ENCODE measurements around the gene GPAT3.

The GPAT3 gene

DNA sequence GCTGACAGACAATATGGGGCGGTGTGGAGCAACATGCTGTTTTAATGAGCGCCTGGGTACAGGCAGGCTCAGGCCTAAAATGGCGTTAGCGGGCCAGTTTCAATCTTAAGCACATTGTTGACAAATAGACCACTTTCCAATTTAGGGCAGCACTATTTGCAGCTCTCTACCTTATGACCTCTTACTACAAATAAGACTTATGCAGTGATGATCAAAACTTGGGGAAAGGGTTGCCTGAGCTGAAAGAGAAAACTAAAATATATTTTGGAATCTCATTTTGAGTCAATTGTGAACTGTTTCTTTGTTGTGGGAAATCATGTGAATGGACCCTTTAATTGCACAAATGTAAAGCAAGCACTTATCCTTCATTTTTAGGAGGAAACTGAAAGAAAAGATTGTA lies 25.5 kb upstream of the GPAT3 start:
- no peaks in the 10 kb centered on the region for H3K4me1 ChIP-seq (ENCODE audit: control insufficient read depth, insufficient read depth, low read length)
- H3K27me3 ChIP-seq (ENCODE audit: control insufficient read depth, insufficient read depth, low read length): no peaks in the 10 kb centered on the region
- no peaks in the 10 kb centered on the region for H3K36me3 ChIP-seq (ENCODE audit: control insufficient read depth, insufficient read depth, low read length)
- no peak overlapping the region for H3K4me3 ChIP-seq (ENCODE audit: low read depth, low read length)
- no peak overlapping the region for H3K9ac ChIP-seq (ENCODE audit: low read depth, low read length)
- H3K9me3 ChIP-seq (ENCODE audit: control insufficient read depth, insufficient read depth, low read length): no peaks in the 10 kb centered on the region

DNA sequence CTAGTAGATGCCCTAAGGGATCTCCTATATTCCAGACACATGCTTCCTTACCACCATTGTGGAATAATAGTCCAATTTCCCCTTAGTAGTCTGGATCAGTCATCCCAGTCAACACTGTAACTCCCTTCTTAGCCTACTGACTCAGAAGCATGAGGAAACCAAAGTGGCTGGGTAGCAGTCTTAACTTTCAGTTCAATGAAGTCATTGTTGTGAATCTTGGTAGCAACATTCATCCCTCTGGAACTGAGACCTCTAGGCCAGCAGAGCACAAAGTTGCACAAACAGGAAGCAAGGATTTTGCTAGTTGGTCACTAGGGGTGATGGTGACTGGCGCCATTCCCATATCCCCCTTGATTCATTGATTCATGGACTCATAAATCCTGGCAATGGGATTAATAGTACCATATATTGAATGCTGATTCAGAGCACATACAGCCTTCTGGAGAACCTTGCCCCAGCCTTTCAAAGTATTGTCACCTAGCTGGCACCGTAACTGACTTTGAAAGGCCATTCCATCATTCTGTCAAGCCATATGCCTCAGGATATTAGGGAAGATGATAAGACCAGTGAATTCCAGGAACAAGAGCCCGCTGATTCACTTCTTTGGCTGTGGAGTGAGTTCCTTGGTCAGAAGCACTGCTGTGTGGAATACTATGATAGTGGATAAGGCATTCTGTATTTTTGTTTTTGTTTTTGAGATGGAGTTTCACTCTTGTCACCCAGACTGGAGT lies 19.7 kb upstream of the GPAT3 start:
- Histone ChIP-seq H3K9ac (ENCODE audit: low read depth, low read length) (no peak overlapping the region), H3K4me3 (ENCODE audit: low read depth, low read length) (no peak overlapping the region), H3K36me3 (ENCODE audit: control insufficient read depth, insufficient read depth, low read length) (no peaks in the 10 kb centered on the region), H3K4me1 (ENCODE audit: control insufficient read depth, insufficient read depth, low read length) (no peaks in the 10 kb centered on the region), H3K27me3 (ENCODE audit: control insufficient read depth, insufficient read depth, low read length) (no peaks in the 10 kb centered on the region), H3K9me3 (ENCODE audit: control insufficient read depth, insufficient read depth, low read length) (no peaks in the 10 kb centered on the region)

DNA sequence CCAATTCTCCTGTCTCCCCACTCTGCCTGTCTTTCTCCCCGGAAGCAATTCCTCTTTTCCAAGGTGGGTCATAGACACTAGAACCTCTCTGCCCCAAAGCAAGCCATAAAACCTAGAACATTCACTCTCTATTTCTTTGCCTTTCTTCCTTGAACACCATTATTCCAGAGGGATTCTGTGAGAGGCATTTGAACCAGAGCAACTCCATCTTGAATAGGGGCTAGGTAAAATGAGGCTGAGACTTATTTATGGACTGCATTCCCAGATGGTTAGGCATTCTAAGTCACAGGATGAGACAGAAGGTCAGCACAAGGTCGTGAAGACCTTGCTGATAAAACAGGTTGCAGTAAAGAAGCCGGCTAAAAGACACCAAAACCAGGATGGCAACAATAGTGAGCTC lies 13.7 kb upstream of the GPAT3 start:
- no peaks in the 10 kb centered on the region for H3K9me3 ChIP-seq (ENCODE audit: control insufficient read depth, insufficient read depth, low read length)
- H3K4me3 ChIP-seq (ENCODE audit: low read depth, low read length): no peak overlapping the region
- H3K4me1 ChIP-seq (ENCODE audit: control insufficient read depth, insufficient read depth, low read length): no peaks in the 10 kb centered on the region
- H3K27me3 ChIP-seq (ENCODE audit: control insufficient read depth, insufficient read depth, low read length): no peaks in the 10 kb centered on the region
- no peaks in the 10 kb centered on the region for H3K36me3 ChIP-seq (ENCODE audit: control insufficient read depth, insufficient read depth, low read length)
- no peak overlapping the region for H3K9ac ChIP-seq (ENCODE audit: low read depth, low read length)

DNA sequence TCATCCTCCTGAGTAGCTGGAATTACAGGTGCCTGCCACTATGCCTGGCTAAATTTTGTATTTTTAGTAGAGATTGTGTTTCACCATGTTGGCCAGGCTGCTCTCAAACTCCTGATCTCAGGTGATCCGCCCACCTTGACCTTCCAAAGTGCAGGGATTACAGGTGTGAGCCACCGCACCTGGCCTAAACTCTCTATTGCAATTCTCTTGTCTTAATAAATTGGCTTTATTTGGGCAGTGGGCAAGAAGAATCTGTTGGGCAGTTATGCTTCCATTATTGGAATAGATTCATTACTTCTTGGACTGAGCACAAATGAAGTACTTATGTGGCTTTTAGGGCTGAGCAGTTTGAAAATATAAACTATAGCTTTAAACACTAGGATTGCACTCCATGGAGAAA lies 8.2 kb upstream of the GPAT3 start:
- Histone ChIP-seq H3K36me3 (ENCODE audit: control insufficient read depth, insufficient read depth, low read length) (no peaks in the 10 kb centered on the region), H3K4me3 (ENCODE audit: low read depth, low read length) (no peak overlapping the region), H3K4me1 (ENCODE audit: control insufficient read depth, insufficient read depth, low read length) (no peaks in the 10 kb centered on the region), H3K9ac (ENCODE audit: low read depth, low read length) (no peak overlapping the region), H3K9me3 (ENCODE audit: control insufficient read depth, insufficient read depth, low read length) (no peaks in the 10 kb centered on the region), H3K27me3 (ENCODE audit: control insufficient read depth, insufficient read depth, low read length) (peaks cover 4% of the 10 kb centered on the region)

DNA sequence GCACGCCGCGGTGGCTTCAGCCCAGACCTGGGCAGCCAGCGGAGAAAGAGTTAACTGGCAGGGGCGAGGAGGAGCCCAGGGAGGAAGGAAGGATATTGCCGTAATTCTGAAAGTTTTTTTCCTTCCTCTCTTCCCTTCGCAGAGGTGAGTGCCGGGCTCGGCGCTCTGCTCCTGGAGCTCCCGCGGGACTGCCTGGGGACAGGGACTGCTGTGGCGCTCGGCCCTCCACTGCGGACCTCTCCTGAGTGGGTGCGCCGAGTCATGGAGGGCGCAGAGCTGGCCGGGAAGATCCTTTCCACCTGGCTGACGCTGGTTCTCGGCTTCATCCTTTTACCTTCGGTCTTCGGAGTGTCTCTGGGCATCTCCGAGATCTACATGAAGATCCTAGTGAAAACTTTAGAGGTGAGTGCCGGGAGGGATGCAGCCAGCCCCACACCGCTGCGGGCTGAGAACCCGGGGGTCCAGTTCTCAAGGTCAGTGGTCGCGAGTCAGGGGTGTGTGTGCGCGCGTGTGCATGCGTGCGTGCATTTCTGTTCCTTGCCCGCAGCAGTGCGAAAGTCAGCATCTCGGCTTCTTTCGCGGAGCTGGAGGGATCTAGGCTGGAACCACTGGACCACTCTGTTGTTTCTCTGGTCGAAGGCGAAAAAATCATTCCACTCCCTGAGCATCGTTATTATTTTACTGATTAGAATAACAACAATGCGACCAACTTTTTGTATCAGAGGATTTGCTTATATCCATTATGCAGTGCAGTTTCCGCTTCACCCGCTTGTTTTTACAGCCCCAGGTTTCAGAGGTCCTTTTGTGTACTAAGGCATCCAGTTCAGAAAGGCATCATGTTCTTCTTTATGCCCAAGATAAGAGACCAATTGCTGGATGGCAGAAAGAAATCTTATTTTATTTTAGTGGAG lies 709 bp downstream of the GPAT3 start:
- Histone ChIP-seq H3K27me3 (ENCODE audit: control insufficient read depth, insufficient read depth, low read length) (peaks cover 66% of the 10 kb centered on the region), H3K9me3 (ENCODE audit: control insufficient read depth, insufficient read depth, low read length) (no peaks in the 10 kb centered on the region), H3K36me3 (ENCODE audit: control insufficient read depth, insufficient read depth, low read length) (no peaks in the 10 kb centered on the region), H3K9ac (ENCODE audit: low read depth, low read length) (peak overlapping the region; percentile 37), H3K4me3 (ENCODE audit: low read depth, low read length) (peak overlapping the region; percentile 81), H3K4me1 (ENCODE audit: control insufficient read depth, insufficient read depth, low read length) (no peaks in the 10 kb centered on the region)

DNA sequence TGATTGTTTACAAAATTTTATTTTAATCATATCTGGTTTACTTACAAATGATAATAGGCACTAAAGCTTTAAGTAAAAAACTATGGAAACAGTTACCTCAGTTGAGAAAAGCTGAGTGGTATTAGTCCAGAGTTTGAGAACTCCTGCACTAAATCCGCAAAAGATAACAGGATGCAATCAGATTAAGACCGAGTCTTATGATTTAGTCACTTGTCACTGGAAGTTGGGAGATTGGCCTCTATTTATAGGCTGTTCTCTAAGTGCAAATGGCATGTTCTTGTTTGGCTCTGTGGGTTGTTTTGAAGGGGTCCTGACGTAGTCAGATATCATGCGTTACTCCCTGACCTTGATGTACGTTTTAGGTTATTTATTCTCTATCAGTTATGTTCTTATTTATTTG lies 6.3 kb downstream of the GPAT3 start:
- H3K36me3 ChIP-seq (ENCODE audit: control insufficient read depth, insufficient read depth, low read length): no peaks in the 10 kb centered on the region
- H3K4me1 ChIP-seq (ENCODE audit: control insufficient read depth, insufficient read depth, low read length): no peaks in the 10 kb centered on the region
- H3K4me3 ChIP-seq (ENCODE audit: low read depth, low read length): no peak overlapping the region
- no peaks in the 10 kb centered on the region for H3K9me3 ChIP-seq (ENCODE audit: control insufficient read depth, insufficient read depth, low read length)
- peaks cover 19% of the 10 kb centered on the region for H3K27me3 ChIP-seq (ENCODE audit: control insufficient read depth, insufficient read depth, low read length)
- no peak overlapping the region for H3K9ac ChIP-seq (ENCODE audit: low read depth, low read length)

DNA sequence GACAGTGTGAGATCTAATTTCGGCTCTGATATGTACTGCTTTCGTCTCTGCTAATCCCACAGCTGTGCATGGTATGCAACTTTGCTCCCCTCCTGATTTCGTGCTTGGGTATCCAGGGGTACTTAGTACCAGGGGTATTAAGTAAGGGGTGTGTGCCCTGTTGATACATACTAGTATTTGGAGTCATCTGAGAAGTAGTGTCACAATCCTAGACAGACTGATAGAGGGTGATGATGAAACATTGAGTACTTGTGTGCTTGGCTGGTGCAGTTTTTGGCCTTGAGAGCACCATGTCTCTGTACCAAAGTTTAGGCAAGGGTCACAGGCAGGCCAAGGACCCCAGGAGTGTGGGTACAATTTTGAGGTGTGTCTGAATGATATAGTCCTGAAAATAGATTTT lies 10.9 kb downstream of the GPAT3 start:
- H3K9ac ChIP-seq (ENCODE audit: low read depth, low read length): no peak overlapping the region
- H3K27me3 ChIP-seq (ENCODE audit: control insufficient read depth, insufficient read depth, low read length): no peaks in the 10 kb centered on the region
- H3K4me1 ChIP-seq (ENCODE audit: control insufficient read depth, insufficient read depth, low read length): peaks cover 5% of the 10 kb centered on the region
- no peaks in the 10 kb centered on the region for H3K9me3 ChIP-seq (ENCODE audit: control insufficient read depth, insufficient read depth, low read length)
- no peaks in the 10 kb centered on the region for H3K36me3 ChIP-seq (ENCODE audit: control insufficient read depth, insufficient read depth, low read length)
- no peak overlapping the region for H3K4me3 ChIP-seq (ENCODE audit: low read depth, low read length)

DNA sequence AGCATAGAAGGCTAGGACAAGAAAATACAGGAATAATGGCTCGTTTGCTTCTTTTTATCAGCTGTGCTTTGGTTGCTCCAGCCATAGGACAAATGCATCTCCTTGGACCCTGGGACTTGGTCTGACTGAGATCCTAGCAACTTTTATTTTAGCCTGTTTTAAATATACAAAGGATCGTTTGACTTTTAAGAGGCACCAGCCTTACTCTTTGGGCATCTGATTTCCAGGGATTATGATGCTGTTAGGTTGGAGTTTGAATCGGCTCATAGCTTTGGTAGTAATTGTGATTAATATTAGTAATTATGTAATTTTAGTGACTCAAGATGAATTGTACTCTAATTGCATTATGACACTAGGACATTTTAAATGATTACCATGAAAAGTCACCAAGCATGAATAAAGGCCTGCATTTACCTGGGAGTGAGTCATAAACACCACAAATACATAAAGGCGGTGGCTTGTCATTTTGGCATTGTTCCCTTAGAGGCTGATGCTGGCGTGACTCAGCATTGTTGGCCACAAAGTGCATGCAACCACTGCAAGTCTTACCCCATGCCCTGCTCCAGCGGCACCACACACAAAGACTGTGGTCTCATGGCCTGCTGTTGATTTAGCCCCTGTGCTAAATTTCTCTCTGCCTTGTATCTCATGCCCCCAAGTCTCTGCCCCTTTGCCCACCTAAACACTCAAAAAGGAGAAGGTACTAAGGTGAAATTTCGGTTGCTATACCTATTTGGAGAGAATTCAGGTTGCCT lies 12.4 kb downstream of the GPAT3 start:
- Histone ChIP-seq H3K9me3 (ENCODE audit: control insufficient read depth, insufficient read depth, low read length) (no peaks in the 10 kb centered on the region), H3K36me3 (ENCODE audit: control insufficient read depth, insufficient read depth, low read length) (no peaks in the 10 kb centered on the region), H3K4me1 (ENCODE audit: control insufficient read depth, insufficient read depth, low read length) (peaks cover 5% of the 10 kb centered on the region), H3K9ac (ENCODE audit: low read depth, low read length) (no peak overlapping the region), H3K27me3 (ENCODE audit: control insufficient read depth, insufficient read depth, low read length) (no peaks in the 10 kb centered on the region), H3K4me3 (ENCODE audit: low read depth, low read length) (no peak overlapping the region)

DNA sequence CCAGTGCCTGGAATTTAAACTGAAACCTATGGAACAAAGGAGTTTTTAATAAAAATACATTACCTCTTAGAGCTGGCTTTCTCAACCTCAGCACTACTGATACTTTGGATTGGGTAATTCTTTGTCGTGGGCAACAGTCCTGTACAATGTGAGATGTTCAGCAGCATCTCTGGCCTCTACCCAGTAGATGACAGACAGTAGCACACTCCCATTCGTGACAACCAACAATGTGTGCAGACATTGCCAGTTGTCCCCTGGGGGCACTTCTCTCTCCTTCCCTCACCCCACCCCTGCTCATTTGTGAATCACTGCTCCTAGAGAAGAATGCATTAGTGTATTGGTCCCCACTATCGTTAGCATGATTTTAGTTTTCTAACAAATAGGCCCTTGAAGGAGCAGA lies 16.2 kb downstream of the GPAT3 start:
- peaks cover 5% of the 10 kb centered on the region for H3K4me1 ChIP-seq (ENCODE audit: control insufficient read depth, insufficient read depth, low read length)
- no peaks in the 10 kb centered on the region for H3K9me3 ChIP-seq (ENCODE audit: control insufficient read depth, insufficient read depth, low read length)
- no peaks in the 10 kb centered on the region for H3K36me3 ChIP-seq (ENCODE audit: control insufficient read depth, insufficient read depth, low read length)
- no peaks in the 10 kb centered on the region for H3K27me3 ChIP-seq (ENCODE audit: control insufficient read depth, insufficient read depth, low read length)
- no peak overlapping the region for H3K4me3 ChIP-seq (ENCODE audit: low read depth, low read length)
- H3K9ac ChIP-seq (ENCODE audit: low read depth, low read length): no peak overlapping the region

DNA sequence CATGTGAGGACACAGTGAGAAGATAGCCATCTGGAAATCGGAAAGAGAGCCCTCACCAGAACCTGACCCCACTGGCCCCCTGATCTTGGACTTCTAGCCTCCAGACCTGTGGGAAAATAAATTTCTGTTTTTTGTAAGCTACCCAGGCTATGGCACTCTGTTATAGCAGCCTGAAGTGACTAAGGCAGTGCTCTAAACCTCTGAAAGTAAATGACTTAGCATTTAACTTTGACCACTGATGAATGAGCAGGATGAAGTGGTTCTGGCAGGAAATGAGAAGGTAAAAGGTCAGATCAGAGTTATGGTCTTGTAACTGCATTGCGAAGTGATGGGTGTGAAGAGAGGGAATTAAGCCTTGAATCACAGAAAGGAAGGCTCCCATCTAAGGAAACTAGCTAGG lies 17.0 kb downstream of the GPAT3 start:
- no peaks in the 10 kb centered on the region for H3K36me3 ChIP-seq (ENCODE audit: control insufficient read depth, insufficient read depth, low read length)
- peaks cover 5% of the 10 kb centered on the region for H3K4me1 ChIP-seq (ENCODE audit: control insufficient read depth, insufficient read depth, low read length)
- no peaks in the 10 kb centered on the region for H3K27me3 ChIP-seq (ENCODE audit: control insufficient read depth, insufficient read depth, low read length)
- H3K9me3 ChIP-seq (ENCODE audit: control insufficient read depth, insufficient read depth, low read length): no peaks in the 10 kb centered on the region
- no peak overlapping the region for H3K9ac ChIP-seq (ENCODE audit: low read depth, low read length)
- H3K4me3 ChIP-seq (ENCODE audit: low read depth, low read length): no peak overlapping the region

DNA sequence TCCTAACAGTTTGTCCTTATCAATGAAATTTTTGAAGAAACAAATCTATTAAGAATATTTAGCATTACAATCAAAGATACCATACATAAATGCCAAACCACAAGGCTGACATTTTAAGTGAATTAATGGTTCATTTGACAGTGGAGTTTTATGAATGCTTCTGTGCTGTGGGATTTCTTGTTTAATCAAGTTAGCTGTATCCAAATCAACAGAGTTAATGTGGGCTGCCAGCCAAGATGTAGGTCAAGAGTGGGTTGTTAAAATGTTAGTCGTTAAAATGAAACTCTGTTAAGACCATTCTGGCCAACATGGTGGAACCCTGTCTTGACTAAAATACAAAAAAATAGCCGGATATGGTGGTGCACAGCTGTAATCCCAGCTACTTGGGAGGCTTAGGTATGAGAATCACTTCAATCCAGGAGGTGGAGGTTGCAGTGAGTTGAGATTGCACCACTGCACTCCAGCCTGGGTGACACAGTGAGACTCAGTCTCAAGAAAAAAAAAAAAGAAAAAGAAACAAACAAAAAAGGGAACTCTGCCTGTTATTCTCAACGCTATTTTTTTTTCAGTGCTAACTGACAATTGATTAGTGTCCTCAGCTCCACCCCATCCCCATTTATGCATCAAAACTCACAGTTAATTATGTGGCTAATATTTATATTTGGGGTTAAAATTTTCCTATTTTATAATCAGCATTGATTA lies 20.2 kb downstream of the GPAT3 start:
- Histone ChIP-seq H3K9ac (ENCODE audit: low read depth, low read length) (no peak overlapping the region), H3K4me1 (ENCODE audit: control insufficient read depth, insufficient read depth, low read length) (no peaks in the 10 kb centered on the region)

More for the DNA sequence above, 20.2 kb downstream of the GPAT3 start:
- Histone ChIP-seq H3K27me3 (ENCODE audit: control insufficient read depth, insufficient read depth, low read length) (no peaks in the 10 kb centered on the region), H3K9me3 (ENCODE audit: control insufficient read depth, insufficient read depth, low read length) (no peaks in the 10 kb centered on the region), H3K36me3 (ENCODE audit: control insufficient read depth, insufficient read depth, low read length) (no peaks in the 10 kb centered on the region), H3K4me3 (ENCODE audit: low read depth, low read length) (no peak overlapping the region)
